ENCODE data around the gene STX10. TPM values are rescaled to one million over a fixed set of nuclear protein-coding genes. Genes with fewer than 3 reads are reported as not detected.

The STX10 gene
- total and polyA plus RNA-seq, 9 of the 15 experiments (the other 6 are each of a cell fraction or from before 2014, with no cell fraction given): 0.51 to 66.3 (median 31.0) TPM

DNA sequence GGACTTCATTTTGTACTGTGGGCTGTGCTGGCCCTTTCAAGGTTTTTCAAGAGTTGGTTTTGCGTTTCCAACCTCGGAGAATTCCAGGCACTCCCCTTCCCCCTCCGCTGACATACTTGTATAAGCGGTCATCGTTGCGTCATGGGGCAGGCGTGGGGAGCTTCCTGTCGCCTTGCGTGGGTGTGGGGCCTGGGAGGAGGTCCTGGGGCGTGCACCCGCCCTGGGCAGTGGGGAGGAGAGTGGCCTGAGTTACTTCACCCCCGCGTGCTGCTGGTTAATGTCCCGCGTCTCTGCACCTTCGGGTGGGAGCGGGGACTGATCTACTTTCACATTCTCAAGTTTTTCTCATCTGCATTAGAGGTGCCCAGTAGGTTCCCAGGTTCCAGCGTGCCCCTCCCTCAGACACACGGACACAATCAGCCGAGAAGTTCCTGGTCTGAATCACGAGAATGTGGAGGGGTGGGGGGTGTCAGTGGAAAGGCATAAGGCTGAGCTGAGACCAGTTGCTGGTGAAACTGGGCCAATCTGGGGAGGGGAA, 4.1 kb upstream of the STX10 start (continued):
- TF ChIP-seq CEBPG (CRISPR knock-in tag; IDR thresholded peaks at IDR 0.05) (peak; percentile 92), CEBPG (tag; conservative IDR thresholded peaks at IDR 0.05 in 1 of 2, IDR thresholded peaks at IDR 0.05 in 1 of 2) (peak; percentile 86 to 92), MCM5 (IDR thresholded peaks at IDR 0.05; ENCODE audit: low read depth) (no peak), CEBPB (tag; IDR thresholded peaks at IDR 0.05) (peak; percentile 86), ZNF507 (tag; conservative IDR thresholded peaks at IDR 0.05) (no peak), KAT7 (CRISPR knock-in tag; IDR thresholded peaks at IDR 0.05; ENCODE audit: borderline replicate concordance) (peak; percentile 6; the same call in 1 of the 2 replicates), POLR2G (IDR thresholded peaks at IDR 0.05; ENCODE audit: low read depth, low read length) (peak; percentile 62), ZNF140 (CRISPR knock-in tag; IDR thresholded peaks at IDR 0.05) (no peak), POLR2A (conservative IDR thresholded peaks at IDR 0.05) (peak; percentile 43), E2F1 (CRISPR knock-in tag; IDR thresholded peaks at IDR 0.05) (peak; percentile 1; the same call in 1 of the 2 replicates), POLR2AphosphoS5 (IDR thresholded peaks at IDR 0.05; ENCODE audit: control insufficient read depth, insufficient read depth, low read depth, low read length) (peak; percentile 81), ZNF586 (CRISPR knock-in tag; conservative IDR thresholded peaks at IDR 0.05) (no peak), FOXA3 (CRISPR knock-in tag; conservative IDR thresholded peaks at IDR 0.05 in 1 of 2, IDR thresholded peaks at IDR 0.05 in 1 of 2) (peak in 1 of 2 experiments; percentile 33; a peak in 1 of 4 replicates), NFRKB (IDR thresholded peaks at IDR 0.05; ENCODE audit: low read depth) (no peak), MXI1 (IDR thresholded peaks at IDR 0.05; ENCODE audit: low read depth, low read length) (no peak; the same call in 1 of the 2 replicates), SMARCE1 (IDR thresholded peaks at IDR 0.05) (peak; percentile 44; the same call in 1 of the 2 replicates), CTBP1 (IDR thresholded peaks at IDR 0.05; ENCODE audit: borderline replicate concordance) (peak; percentile 18; the same call in 1 of the 2 replicates), CTCFL (IDR thresholded peaks at IDR 0.05; ENCODE audit: borderline replicate concordance, insufficient read depth, low read depth, low read length, poor library complexity, severe bottlenecking) (no peak), ZNF75A (CRISPR knock-in tag; IDR thresholded peaks at IDR 0.05) (no peak), GATAD2B (IDR thresholded peaks at IDR 0.05; ENCODE audit: borderline replicate concordance) (no peak), KLF16 (IDR thresholded peaks at IDR 0.05) (peak; percentile 38; the same call in 1 of the 2 replicates), MCM2 (IDR thresholded peaks at IDR 0.05; ENCODE audit: low read depth) (no peak), SPI1 (IDR thresholded peaks at IDR 0.05; ENCODE audit: borderline replicate concordance, low read depth, low read length) (no peak), ZNF134 (CRISPR knock-in tag; conservative IDR thresholded peaks at IDR 0.05) (no peak), ZNF174 (CRISPR knock-in tag; IDR thresholded peaks at IDR 0.05) (no peak)
- TF ChIP-seq, protein P1, sequence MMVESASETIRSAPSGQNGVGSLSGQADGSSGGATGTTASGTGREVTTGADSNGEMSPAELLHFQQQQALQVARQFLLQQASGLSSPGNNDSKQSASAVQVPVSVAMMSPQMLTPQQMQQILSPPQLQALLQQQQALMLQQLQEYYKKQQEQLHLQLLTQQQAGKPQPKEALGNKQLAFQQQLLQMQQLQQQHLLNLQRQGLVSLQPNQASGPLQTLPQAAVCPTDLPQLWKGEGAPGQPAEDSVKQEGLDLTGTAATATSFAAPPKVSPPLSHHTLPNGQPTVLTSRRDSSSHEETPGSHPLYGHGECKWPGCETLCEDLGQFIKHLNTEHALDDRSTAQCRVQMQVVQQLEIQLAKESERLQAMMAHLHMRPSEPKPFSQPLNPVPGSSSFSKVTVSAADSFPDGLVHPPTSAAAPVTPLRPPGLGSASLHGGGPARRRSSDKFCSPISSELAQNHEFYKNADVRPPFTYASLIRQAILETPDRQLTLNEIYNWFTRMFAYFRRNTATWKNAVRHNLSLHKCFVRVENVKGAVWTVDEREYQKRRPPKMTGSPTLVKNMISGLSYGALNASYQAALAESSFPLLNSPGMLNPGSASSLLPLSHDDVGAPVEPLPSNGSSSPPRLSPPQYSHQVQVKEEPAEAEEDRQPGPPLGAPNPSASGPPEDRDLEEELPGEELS (CRISPR knock-in tag; IDR thresholded peaks at IDR 0.05; ENCODE audit: borderline replicate concordance): 0 out of 2 replicates have a peak, but pooled peaks have one; percentile 49

All from K562 (cell line).